DMS53 (cell line): Measurements from ENCODE around the gene CCDC141.

Experiments
- DNase-seq: peaks from one replicate; lab custom pipeline; 2025; lab: John Stamatoyannopoulos, UW

The CCDC141 gene

DNA sequence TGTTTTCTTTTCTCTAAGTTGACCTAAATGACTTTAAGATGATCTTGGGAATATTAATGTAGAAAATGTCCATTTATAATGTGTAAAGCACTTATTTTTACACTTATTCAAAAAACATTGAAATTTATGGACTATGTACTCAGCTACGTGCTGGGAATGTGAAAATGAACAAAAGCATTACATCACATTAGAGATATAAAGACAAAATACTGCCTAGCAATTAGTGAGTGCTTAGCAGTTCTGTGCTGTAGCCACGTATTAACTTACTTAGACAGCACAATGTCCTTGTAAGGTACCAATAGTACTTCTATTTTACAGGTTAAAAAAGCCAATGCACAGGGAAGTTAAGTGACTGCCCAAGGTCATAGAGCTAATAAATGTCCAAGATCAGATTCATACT is 138.9 kb downstream of the CCDC141 start:
- no peak for DNase-seq

DNA sequence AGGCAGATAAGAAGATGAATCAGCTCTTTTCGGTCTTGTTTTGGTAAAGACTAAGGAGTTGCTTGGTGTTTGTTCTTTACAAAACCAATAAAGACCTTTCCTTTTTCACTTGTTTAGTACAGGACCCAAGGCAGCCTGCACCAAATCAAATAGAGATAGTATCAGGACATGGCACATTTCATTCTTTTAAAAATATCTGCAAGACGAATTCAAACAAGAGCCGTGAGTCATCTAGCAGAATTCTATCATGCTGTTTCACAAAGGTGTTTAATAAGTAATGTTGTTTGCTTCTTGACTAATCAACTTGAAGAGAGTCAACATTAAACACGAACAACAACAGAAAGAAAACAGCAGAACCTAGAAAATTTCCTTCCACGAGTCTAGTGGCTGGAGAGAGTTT is 139.9 kb downstream of the CCDC141 start:
- DNase-seq, result peak; percentile 57

DNA sequence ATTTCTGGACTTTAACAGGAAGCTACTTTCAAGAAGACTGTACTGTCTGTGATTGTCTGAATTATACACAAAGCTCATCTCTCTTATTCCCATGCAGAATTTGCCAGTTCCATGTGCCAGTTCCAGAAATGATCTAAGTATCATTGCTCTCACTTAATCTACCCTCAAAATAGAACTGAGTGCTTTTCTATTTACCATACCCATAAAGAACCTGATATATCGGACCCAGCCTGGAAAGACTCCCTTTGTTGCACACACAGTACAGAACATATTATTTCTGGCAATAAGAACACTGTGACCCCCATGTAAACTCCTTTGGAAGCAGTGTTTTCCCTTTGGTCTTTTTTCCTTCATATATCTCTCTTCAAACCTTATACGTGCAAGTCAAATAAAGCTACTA is 140.4 kb downstream of the CCDC141 start:
- no peak for DNase-seq

DNA sequence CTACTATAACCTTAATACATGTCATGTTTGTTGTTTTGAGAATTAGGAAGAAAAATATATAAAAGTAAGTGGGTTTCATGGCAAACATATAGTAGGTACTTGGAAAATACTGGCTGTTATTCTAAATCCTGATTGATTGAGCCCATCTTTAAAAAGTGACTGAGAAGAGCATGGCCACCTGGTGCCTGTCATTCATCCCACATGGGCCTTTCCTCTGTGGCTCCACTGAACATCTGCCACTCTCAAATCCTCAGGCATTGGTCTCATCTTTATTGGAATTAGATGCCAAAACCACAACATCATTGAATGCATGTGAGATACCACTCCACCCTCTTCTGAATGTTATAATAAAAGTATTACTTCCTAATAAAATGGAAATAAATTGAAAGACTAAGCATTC is 141.1 kb downstream of the CCDC141 start:
- no peak for DNase-seq

DNA sequence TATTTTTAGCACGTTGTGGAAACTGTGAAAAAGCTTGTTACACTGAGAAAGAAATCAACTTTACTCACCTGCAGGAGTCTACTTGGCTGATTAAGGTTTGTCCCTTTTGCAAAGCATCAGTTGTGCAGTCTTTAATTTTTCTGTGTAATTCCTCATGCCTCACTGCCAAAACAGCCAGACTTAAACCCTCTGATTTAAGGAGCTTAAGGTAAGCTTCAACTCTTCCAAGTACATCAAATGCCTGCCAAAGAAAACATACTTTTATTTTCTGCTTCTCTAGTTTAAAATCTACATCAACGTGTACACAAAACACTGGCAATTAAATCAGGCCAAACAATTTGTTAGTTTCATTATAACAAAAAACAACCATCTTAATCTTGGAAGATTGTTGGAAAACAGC is 144.7 kb downstream of the CCDC141 start:
- no peak for DNase-seq

DNA sequence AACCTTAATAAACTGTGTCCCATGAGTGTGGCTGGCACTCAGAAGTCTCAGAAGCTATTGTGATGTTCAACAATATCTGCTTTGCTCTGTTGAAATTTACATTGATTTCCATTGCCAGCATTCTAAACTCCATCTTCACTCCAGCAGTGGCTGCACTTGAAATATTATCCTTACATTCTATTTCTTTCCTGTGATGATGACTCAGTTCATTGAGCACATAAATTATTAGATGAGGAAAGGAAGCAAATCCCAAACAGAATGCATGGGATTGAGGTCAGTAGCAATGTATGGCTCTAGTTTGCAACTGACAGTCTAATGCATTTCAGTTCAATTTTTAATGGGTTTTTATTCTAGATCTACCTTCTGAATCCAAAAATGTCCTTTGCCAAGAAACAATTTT is 150.3 kb downstream of the CCDC141 start:
- no peak for DNase-seq

DNA sequence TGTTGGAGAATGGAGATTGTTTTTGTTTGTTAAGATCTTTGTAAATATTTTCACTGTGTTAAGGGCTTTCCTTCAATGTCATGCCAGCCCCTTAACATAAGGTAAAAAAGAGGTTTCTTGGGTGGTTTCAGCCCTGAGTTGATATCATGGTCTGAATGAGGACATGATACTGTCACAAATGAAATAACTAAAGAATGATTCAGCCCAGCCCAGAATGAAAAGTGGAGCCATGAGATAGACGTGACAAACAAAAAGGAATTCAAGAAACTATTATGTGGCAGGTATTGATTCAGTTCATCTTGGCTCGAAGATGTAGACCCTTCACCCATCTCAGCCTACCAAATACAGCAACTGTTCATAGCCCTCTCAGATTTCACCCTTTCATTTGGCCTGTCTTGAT is 154.1 kb downstream of the CCDC141 start:
- DNase-seq, result peak; percentile 10

DNA sequence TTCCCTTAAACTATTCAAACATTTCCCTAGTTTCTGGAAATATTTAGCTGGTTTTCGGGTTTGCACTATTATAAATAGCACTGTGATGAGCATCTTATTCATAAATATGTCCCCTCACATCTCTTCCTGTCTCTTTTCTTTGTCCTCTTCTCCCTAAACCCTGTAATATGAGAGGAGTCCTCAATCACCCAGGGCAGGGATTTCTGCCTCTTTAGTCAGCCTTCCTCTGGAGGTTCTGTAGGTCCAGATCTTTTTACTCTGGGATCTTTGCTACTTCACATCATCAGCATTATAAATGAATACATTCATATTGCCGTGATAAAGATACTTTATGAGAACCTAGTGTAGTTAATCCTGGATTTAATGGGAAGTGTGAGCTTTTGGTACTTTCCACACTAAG is 154.8 kb downstream of the CCDC141 start:
- no peak for DNase-seq

DNA sequence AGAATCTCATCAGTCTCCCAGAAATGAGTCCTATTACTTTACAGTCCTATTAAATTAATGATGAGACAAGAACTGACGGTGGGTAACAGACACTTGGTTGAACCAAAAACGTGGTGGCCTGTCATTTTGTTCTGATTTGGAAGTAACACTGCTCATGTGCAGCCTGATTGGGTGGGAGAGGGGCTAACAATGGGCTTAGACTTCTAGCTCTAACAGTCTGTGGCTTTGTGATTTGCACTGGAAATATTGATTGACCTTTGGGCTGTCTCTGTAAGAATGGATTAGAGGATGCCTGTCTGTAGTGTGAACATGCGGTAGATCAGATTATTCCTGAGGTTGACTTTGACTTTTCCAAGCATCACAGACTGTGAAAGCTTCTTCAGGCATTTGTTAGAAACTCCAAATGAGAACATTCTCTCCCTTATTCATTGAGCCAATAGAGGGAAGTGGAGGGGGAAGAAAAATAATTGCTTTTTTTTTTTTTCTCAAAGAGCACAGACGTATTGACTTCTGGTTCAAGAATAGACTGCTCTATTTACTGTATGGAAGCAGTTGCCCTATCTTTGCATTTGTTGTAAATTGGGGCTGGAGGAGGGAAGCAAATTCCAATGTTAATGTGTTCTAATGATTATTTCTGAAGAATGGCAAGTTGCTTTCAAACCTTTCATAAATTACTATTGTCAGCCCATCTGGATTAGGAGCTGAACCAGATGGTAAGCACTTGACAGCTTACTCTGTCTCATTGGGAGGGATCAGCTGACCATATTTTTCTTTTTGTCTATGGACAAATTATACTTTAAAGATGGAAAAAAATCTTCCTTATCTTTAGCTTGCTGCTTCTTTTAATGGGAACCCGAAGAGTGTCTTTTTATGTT is 156.9 kb downstream of the CCDC141 start:
- DNase-seq, result no peak

DNA sequence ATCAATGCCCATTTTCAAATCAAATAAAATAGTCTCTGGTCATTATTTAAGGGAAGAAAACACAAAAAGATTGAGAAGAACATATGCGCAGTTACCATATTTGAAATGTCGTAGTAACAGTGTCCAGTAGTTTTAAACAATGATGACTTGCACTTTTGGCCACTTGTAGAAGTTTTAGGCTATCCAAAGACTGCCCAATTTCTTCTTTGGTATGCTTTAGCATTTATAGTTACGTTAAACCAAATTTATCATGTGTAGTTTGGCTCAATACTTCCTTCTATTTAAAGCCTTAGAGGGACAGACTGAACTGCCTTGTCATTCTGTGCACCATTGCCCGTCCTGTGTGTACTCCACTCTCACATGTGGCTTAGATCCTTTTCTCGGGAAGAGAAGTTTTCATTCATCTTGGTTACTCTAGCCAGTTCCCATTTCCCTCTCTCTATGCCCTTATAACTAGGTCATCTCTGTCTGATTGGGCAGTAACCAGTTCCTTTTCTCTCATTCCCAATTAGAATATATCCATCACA is 157.9 kb downstream of the CCDC141 start:
- no peak for DNase-seq

DNA sequence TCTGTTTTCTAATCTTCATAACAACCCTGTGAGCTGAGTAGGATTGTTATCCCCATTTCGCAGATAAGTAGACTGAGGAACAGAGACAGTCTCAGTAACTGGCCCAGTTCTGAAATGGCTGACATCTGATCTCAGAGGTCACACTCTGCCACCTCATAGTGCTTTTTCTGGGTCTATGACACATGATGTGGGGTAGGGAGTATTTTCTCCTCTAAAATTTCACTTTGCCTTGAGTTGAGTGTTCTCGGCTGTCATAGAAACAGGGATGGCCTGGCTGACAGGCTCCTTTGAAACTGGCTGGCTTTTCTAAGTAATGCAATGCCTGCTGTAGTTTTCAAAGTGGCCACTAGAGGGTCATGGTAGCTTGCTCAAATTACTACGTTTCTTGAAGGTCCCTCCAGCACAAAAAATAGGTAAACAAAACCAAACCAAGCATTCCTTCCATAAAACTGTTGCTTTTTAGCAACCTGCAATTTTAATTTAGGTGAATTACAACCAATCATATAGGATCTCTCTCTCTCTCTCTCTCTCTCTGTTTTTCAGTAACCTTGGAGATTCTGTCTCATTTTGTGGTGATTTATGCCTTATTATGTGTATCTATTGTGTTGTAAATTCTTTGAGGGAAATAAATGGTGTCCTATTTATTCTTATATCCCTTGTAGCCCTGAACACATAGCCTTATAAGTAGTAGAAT is 158.5 kb downstream of the CCDC141 start:
- DNase-seq, result peak; percentile 90

DNA sequence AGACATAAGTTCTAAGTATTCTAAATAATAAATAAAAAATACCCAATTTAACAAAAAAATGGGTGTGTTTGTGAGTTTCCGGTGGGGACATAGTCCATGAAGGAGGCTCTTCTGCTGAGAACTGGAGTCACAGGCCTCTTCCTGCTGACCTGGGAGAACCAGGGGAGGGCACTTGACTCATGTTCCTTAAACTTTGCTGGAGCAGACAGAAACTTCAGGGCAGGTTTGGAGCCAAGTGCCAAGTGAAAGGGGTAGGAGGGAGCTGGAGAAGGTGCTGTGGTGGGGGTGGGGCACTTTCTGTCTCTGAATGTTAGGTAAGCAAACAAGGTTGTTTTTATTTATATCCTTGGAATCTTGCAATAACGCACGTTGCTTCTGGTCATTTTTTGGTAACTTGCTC is 163.9 kb downstream of the CCDC141 start:
- no peak for DNase-seq

DNA sequence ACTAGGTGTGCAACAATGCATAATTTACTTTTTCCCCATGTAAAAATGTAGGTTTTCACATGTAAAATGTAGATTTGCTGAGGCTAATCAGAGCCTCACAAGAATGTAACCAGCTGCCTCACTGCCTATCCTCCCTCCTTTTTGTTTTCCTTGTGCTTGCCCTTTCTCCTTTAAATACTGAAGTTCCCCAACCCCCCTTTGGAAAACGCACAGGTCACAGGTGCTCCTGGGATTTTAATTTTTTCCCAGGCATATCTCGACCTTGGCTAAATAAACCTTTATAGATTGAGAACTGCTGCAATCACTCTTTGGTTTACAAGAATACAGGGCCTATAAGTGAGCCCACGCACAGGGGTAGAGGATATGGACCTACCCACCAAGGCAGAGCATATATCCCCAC is 165.5 kb downstream of the CCDC141 start:
- DNase-seq, result no peak

DNA sequence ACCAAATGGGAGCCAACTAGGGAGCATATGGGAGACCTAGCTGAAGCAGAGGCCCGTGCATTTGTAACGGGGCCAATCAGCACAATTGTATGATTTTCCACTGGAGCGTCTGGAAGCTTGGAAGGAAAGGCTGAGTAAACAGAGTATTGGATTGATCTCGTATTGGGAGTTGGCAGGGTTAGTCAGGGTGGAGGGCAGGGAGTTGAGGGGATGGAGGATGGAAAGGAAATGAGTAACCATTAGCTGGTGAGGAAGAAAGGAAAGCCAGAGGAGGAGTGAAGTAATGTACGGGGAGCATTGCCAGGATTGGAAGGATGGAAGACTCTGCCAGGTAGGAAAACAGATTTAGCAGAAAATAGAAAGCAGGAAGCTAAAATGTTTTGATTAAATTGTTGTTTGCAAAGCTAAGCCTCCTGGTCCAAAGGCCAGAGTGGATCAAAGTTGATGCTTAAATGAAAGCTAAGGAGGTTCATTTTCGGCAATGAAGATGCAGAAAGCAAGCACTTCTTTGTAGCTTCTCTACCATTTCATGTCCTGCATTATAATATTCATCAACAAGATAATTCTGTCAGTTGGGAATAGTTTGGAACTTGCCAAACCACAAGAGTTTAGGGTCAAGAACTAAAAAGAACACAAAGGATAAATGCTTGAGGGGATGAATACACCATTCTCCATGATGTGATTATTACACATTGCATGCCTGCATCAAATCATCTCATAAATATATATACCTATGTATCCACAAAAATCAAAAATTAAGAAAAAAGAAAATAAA is 167.1 kb downstream of the CCDC141 start:
- no peak for DNase-seq

DNA sequence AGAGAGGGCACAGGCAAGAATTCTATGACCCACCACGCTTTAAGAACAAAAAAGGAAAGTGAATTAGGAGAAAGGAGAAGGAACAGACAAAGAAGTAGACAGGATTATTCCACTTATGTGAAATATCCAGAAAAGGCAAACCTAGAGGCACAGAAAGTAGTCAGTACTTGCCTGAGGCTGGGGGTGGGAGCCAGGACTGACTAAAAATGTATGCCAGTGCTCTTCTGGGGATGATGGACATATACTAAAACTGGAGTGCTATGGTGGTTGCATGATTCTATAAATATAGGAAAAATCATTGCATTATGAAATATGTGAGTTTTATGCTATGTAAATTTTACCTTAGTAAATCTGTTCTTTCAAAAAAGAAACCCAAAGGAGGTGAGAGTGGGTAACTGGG is 168.9 kb downstream of the CCDC141 start:
- DNase-seq, result no peak

DNA sequence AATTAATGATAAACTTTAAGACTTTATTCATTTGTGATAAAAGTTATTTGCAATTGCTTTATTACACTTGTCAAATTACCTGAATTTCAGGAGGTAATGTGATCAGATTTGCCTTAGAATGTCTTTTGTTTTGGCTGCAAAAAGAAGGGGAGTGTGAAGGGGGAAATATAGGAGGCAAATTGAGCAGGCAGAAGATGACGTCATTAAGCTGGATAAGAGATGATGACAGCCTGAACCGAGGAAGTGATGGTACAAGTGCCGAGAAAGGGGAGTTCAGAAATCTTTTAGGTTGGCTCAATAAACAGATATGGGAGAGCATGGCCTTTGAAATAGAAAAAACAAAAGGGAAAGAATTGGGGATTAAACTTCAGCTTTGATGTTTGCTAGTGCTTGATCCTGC is 169.7 kb downstream of the CCDC141 start:
- no peak for DNase-seq

DNA sequence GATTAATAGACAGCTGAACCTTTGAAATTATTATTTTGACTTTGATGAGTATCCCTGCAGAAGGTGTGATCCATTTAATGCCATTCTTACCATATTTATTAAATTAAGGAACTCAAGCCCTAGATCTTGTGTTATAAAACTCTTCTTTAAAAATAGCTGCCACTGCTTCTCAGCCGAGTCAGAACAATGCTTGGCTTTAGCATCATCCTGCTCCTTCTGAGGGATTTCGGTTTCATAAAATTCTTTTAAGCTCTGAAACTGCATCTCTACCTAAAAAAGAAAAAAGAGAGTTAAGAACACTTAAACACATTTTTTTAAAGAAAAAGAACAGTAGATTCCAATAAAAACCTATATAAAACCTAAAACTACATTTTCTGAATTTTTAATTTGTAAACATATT is 172.1 kb downstream of the CCDC141 start:
- DNase-seq, result no peak

DNA sequence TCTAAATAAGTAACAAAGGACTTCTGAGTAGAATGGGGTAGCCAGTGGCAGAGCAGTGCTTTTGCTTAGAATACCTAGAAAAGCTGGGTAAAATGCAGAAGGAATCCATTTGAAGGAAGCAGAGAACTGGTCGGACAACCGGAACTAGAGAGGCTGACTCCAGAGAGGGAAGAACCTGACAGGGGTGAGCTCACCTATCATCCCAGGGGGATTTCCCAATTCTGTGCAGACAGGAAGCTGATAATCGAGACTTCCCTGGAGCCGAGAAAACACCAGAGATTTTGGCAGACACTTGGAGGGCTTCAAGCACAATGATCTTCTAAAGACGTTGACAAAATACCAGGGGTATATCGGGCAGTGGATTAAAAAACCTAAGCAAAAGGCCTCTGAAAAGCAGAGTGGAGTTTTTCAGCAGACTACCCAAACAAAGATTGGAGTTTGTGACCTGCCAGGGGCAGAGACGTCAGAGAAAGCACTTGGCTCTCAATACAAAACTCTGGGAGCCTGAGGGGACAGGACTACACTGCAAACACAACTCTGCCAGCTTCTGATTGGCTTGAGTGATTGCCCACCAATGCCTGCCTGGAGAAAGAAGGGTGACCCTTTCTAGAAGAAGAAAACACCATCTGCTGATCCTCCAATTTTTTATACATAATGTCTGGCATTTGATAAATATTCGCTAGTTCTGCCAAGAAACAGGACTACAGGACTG is 175.3 kb downstream of the CCDC141 start:
- DNase-seq, result peak; percentile 67

DNA sequence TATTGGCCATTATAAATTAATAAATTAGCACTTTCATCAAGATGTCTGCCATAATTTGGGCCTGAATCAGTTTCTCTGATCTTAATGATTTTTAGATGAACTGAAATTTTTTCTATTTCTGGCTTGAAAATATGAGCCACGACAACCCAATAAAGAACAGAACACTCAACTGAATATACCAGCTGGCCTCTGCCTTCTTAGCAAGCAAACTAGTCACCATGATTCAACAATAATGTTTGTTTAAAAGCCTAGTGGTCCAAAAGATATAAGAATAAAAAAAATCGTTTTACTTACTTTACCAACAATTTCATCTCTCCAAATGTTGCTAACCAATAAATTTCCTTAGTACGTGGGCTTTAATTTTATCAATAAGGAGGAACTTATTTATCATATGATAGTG is 176.0 kb downstream of the CCDC141 start:
- peak; percentile 26 for DNase-seq

DNA sequence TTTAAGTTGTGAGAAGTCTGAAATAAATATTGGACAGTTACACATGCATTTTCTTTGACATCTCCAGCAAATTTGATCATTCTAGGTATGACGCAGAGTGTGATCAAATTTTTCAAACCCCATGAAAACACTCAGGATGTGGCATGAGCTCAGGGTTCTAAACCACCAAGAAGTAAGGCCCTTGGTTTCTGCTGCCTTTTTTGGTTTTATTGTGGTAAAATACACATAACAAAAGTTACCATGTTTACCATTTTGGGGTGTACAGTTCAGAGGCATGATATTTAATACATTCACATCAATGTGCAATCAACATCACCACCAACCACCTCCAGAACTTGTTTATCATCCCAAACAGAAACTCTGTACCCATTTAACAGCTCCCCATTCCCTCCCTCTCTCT is 178.4 kb downstream of the CCDC141 start:
- DNase-seq, result no peak

DNA sequence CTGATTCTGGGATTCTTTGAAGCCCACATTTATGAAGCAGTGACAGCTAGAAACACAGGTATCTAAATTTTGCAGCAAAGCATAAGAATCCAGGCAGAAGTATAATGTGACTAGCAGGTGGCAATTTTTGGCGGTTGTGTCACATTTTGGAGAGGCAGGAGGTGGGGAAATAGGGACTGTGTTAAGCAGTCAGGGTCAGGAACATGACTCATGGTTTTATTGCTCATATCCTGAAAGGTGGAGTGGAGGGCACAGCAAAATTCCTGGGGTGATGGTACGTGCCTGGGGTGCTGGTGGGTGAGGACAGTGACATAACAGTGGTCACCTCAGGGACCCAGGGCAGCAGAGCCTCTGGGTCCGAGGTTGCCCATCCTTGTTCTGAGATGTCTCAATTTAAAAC is 179.2 kb downstream of the CCDC141 start:
- DNase-seq, result peak; percentile 65

DNA sequence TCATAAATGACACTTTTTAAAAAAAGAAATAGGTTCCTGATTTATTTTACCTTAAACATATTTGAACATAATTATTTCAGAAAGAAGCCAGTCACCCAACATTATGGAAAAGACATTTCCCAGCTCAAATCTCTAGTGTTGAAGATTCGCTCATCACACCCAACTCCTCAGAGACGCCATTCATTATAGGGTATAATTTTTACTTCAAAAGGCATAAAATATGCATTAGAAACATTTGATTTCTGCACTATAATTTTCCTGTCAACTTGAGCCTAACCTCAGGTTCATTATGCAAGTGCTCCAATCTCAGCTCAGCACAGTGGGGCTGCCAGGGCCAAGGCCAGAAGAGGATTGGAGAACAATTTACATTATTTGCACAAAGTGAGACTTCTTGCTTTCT is 183.9 kb downstream of the CCDC141 start:
- no peak for DNase-seq
